Nucleus accumbens (tissue), 56 donors: Measurements from ENCODE around the gene BTBD19.
"Not testable (repeated sequence)": the region's sequence is repeated elsewhere in the genome, so short reads cannot be mapped to it uniquely, and the experiment has no call there.

Experiments
- DNase-seq, 56 donors: peaks; one replicate each; lab custom pipeline; 2025; lab: John Stamatoyannopoulos, UW

Gene BTBD19

GRCh38 chr1:44786841-44787426 is 21.4 kb upstream of the BTBD19 start:
- no peak for DNase-seq

DNA sequence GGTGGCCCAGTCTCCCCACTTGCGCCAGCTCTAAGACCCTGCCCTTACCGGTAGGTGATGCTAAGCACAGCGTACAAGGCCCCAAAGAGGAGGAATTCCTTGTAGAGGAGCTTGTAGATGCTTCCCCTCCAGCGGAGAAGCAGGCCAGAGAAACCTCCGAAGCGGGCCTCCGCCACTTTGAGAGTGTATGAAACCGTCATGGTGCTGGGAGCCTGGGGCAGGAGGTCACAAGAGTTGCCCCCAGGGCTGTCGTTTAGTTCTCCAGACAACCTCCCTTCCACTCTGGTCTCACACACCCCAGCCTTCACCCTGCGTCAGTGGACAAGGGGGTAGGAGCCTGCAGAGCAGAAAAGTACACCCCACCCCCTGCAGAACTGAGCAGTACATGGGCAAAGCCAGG is 20.8 kb upstream of the BTBD19 start:
- no peak for DNase-seq

- DNase-seq: no peak
Measured at GRCh38 chr1:44788120-44788860, 20.0 kb upstream of the BTBD19 start, which contains the start of gene BEST4. Gene BEST4 (minus strand): TSS chr1:44788170. CDS start chr1:44787705, 465 bp downstream.

- DNase-seq: no peak
Measured at GRCh38 chr1:44790968-44791801, 17.1 kb upstream of the BTBD19 start.

DNA sequence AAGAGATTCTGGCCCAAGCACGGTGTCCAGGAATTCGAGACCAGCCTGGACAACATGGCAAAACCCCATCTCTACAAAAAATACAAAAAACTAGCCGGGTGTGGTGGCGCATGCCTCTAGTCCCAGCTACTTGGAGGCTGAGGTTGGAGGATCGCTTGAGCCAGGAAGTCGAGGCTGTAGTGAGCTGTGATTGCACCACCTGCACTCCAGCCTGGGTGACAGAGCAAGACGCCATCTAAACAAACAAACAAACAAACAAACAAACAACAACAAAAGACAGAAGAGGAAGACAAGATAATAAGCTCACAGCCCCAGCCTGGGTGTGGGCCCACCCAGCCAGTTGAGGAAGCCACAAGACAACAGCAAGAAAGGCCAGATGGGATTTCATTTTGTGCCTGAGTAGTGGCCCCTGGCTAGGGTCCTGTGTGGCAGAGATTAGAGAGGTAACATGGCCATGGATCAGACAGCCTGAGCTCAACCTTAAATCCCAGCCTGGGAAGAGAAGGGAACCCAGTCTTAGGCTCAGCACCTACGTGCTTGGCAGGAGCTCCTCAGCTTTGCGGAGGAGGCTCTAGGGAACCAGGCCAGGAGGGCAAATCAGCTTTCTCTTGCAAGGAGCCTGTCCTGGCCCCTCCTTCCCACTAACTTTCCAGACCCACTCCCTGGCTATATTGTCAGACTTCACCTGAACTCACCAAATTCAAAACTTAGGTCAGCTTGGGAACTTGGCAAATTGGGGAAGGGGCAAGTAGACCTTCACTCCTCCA is 15.4 kb upstream of the BTBD19 start:
- no peak for DNase-seq

GRCh38 chr1:44797886-44798285 is 10.4 kb upstream of the BTBD19 start:
- DNase-seq: not testable (repeated sequence)

DNA sequence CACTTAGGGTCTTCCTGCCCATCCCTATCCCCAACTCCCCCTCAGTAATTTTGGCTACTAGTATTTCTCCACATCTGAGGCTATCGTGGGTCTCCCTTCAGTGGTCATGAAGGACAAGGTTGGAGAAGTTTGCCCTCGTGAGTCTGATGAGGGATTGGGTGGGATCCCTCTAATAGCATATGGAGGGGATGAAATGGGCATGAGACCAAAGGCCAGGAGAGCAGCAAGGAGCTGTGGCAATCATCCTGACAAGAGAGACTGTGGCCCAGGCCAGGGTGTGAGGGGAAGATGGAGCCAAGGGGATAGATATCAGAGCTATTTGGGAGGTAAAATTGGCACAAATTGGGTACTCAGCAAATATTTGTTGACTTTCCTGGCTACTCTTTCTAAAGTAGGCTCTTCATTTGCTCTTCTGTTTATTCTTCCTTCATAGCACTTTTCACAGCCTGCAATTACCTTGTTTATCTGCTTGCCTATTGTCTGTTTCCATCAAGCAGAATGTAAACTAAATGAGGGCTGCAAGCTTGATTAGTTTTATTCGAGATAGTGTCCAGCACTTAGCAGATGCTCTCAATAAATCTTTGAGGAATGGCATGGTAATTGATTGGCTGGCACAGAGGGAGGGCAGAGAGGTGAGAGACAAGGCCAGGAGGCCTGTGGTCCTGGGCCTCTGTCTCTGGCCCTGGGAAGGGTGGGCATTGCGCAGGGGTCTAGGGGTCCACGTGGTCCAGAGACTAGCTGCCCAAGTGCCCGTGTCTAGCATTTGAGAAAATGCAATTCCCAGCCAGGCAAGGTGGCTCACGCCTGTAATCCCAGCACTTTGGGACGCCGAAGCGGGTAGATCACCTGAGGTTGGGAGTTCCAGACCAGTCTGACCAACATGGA is 9.6 kb upstream of the BTBD19 start:
- no peak for DNase-seq

DNA sequence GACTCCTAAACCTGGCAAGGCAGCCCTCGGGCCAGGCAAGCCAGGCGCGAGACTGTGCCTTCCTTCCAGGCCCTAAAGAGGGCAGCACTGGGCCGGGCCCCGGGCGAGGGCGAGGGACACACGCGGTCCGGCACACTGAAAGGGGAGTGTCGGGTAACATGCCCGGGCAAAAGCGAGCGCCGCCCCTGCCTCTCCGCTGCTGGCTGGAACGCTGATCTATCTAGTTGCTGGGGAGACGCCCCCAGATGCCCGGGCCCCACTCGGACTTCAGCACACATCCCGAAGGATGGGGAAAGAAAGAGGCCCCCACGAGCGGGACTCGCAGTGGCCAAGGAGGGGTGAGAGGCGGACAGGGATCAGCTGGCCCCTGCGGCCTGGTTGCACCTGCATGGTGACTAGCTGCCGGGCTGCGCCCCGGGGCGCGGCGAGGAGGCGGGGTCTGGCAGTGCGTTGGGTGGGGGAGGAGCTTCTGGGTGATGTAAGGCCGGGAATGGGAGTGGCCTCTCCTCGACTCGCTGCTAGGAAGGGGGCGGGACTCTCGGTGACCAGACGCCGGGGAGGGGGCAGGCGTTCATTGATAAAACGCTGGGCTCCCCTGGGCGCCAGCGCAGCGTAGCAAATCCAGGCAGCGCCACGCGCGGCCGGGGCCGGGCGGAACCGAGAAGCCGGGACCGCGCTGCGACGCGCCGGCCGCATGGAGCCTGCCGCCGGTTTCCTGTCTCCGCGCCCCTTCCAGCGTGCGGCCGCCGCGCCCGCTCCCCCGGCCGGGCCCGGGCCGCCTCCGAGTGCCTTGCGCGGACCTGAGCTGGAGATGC is 8.3 kb upstream of the BTBD19 start, which contains the start of gene PLK3:
Gene PLK3, plus strand, starts transcription at position 608 of the 815 bp plus-strand sequence. Its CDS starts 87 bp downstream, at position 695.
- DNase-seq: peak; percentile 85 to 100 (median 98)

DNA sequence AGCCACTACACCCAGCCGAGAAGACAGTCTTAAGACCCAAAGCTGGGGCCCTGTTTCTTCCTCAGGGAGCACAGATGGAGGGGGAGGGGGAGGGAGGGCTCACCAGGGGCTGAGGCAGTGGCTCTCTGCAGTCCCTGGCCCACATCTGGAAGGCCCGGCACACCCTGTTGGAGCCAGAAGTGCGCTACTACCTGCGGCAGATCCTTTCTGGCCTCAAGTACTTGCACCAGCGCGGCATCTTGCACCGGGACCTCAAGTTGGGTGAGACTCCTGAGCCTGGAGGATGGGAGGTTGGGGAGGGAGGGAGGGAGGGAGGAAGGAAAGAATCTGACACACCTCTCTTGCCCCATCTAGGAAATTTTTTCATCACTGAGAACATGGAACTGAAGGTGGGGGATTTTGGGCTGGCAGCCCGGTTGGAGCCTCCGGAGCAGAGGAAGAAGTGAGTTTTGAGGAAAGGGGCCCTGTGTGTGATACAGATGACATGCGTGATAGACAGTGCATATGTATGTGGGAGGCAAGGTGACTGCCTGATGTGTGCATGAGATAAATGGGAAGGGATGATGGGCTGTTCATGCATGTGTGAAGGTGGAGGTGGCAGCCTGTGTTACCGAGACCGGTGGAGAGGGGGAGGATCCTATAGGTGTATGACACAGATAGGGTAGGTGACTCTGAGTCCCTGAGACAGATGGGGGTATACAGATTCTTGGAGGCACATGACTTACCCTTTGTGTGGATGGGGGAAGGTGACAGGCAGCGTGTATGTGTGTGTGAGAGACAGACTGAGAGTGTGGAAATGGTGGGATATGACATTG is 6.6 kb upstream of the BTBD19 start:
- DNase-seq: peak in 18 of 56 donors; percentile 15 to 65 (median 51)

DNA sequence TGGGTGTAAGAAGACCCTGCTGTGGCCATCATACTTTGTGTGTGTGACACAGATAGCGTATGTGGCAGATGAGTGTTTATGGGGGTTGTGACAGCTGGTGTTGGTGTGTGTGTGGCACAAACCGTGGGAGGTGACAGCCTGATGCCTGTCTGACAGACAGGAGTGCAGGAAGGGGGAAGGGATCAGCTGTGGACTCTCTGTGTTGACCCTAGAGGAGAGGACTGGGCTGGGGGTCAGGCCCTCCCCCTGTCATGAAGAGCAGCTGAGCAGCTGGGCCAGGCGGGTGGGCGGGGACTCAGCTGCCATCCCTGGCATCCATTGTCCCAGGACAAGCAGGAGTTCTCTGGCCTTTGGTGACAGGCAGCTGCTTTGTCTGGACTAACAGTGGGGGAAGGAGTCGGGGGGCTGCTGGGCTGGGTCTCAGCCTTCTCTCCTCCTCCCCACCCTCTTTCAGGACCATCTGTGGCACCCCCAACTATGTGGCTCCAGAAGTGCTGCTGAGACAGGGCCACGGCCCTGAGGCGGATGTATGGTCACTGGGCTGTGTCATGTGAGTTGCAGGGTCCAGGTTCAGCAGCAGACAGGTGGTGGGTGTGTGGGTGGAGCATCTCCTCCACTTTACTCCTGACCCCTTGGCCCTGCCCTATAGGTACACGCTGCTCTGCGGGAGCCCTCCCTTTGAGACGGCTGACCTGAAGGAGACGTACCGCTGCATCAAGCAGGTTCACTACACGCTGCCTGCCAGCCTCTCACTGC is 5.8 kb upstream of the BTBD19 start:
- peak in 33 of 56 donors; percentile 22 to 77 (median 52) for DNase-seq

- no peak for DNase-seq
Measured at GRCh38 chr1:44803062-44803311, 5.3 kb upstream of the BTBD19 start.

DNA sequence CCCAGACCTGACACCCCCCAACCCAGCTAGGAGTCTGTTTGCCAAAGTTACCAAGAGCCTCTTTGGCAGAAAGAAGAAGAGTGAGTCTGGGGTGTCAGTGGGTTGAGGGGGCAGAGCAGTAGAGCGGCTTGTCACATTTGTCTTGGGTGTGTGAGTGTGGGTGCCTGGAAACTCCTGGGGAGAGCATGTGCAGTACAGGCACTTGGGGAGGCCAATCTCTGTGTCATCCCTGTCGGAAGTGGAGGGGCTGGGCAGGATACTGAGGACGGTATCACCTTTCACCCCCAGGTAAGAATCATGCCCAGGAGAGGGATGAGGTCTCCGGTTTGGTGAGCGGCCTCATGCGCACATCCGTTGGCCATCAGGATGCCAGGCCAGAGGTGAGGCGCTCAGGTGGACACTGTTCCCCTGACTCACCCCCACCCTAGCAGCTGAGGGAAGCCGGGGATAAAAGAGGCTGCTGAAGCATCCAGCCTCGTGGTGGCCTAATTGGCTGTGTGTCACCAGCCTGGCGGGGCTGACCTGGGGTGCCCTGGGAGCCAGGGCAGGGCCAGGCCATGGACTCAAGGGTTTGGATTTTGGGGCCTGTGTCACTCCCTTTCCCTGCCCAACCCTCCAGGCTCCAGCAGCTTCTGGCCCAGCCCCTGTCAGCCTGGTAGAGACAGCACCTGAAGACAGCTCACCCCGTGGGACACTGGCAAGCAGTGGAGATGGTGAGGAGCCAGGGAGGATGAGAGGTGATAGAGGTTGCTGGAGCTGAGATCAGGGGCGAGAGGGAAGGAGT is 4.8 kb upstream of the BTBD19 start:
- peak in 4 of 56 donors; percentile 13 to 38 (median 20) for DNase-seq

DNA sequence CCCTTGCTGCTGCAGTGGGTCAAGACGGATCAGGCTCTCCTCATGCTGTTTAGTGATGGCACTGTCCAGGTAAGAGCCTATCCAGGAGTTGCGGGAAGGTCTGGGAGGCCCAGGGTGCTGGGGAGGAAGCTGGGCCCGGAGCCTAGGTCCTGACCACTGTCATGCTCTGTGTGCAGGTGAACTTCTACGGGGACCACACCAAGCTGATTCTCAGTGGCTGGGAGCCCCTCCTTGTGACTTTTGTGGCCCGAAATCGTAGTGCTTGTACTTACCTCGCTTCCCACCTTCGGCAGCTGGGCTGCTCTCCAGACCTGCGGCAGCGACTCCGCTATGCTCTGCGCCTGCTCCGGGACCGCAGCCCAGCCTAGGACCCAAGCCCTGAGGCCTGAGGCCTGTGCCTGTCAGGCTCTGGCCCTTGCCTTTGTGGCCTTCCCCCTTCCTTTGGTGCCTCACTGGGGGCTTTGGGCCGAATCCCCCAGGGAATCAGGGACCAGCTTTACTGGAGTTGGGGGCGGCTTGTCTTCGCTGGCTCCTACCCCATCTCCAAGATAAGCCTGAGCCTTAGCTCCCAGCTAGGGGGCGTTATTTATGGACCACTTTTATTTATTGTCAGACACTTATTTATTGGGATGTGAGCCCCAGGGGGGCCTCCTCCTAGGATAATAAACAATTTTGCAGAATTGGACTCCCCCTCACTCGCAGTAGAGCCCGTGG is 2.9 kb upstream of the BTBD19 start:
- no peak for DNase-seq

- no peak for DNase-seq
Measured at GRCh38 chr1:44806025-44806703, 2.2 kb upstream of the BTBD19 start.
